Colonic mucosa (tissue), 4 donors: ENCODE measurements around the gene SMIM45.

ENCODE experiments used
- DNase-seq: peaks from one replicate; pipeline ENCODE4 v3.0.0-alpha.2; 2020
- H3K27ac ChIP-seq: fragments of 200-600 bp; one replicate; pipeline ENCODE4 v1.8.0; 2021
- H3K27me3 ChIP-seq: fragments of 200-600 bp; one replicate; pipeline ENCODE4 v1.8.0; 2021
- H3K36me3 ChIP-seq: fragments of 200-600 bp; one replicate; pipeline ENCODE4 v1.8.0; 2021
- H3K4me1 ChIP-seq: fragments of 200-600 bp; one replicate; pipeline ENCODE4 v1.8.0; 2021; ENCODE audit warnings: mild to moderate bottlenecking
- H3K4me3 ChIP-seq: fragments of 200-600 bp; one replicate; pipeline ENCODE4 v1.8.0; 2021
- H3K9ac ChIP-seq, 2 donors: one replicate each; pipeline ENCODE4 v1.7.0; 2013; ENCODE audit warnings: control low read depth in 2 of 2, low read depth in 2 of 2, low read length in 2 of 2
- H3K9me3 ChIP-seq: fragments of 200-600 bp; one replicate; pipeline ENCODE4 v1.8.0; 2021
- CTCF ChIP-seq: fragments of 200-600 bp; IDR thresholded peaks from one replicate; pipeline ENCODE4 v1.8.0; 2022; ENCODE audit warnings: antibody characterized with exemption, mild to moderate bottlenecking
- intact Hi-C: fragments of 100-400 bp; cut with DNase I; formaldehyde crosslinking; loops from one replicate; pipeline ENCODE4 v1.14.1; 2022
- donor health status: healthy.
- donor health status: DM: no; HTN: no; CAD: no.
- donor health status: DM: no; HTN: no; CAD: no.

The SMIM45 gene

GRCh38 chr22:41991111-41991510 is 39.2 kb downstream of the SMIM45 start:
- Histone ChIP-seq H3K4me1 (no peaks in the 10 kb centered on the region), H3K36me3 (no peaks in the 10 kb centered on the region), H3K9ac (no peak overlapping the region), H3K27me3 (no peaks in the 10 kb centered on the region), H3K4me3 (no peak overlapping the region), H3K27ac (no peak overlapping the region), H3K9me3 (no peaks in the 10 kb centered on the region)
- TF ChIP-seq CTCF: no peak
- intact Hi-C loops: no loop called here
- no peak for DNase-seq

GRCh38 chr22:41992496-41992895 is 40.5 kb downstream of the SMIM45 start:
- Histone ChIP-seq H3K36me3 (no peaks in the 10 kb centered on the region), H3K27ac (no peak overlapping the region), H3K9me3 (no peaks in the 10 kb centered on the region), H3K27me3 (no peaks in the 10 kb centered on the region), H3K9ac (no peak overlapping the region), H3K4me1 (no peaks in the 10 kb centered on the region), H3K4me3 (no peak overlapping the region)
- no peak for TF ChIP-seq CTCF
- intact Hi-C loops: no loop called here
- DNase-seq: no peak

GRCh38 chr22:41995211-41995610 is 43.3 kb downstream of the SMIM45 start:
- no peaks in the 10 kb centered on the region for H3K9me3 ChIP-seq
- TF ChIP-seq CTCF: no peak
- no peak for DNase-seq
- no peak overlapping the region for H3K4me3 ChIP-seq
- no peak overlapping the region for H3K9ac ChIP-seq
- intact Hi-C loops: no loop called here
- H3K36me3 ChIP-seq: no peaks in the 10 kb centered on the region
- H3K4me1 ChIP-seq: no peaks in the 10 kb centered on the region
- no peak overlapping the region for H3K27ac ChIP-seq
- H3K27me3 ChIP-seq: no peaks in the 10 kb centered on the region

GRCh38 chr22:41996826-41997225 is 44.9 kb downstream of the SMIM45 start:
- no peak for TF ChIP-seq CTCF
- H3K4me3 ChIP-seq: no peak overlapping the region
- H3K9me3 ChIP-seq: no peaks in the 10 kb centered on the region
- no peak overlapping the region for H3K9ac ChIP-seq
- H3K36me3 ChIP-seq: no peaks in the 10 kb centered on the region
- no peak overlapping the region for H3K27ac ChIP-seq
- no peak for DNase-seq
- intact Hi-C loops: no loop called here
- H3K27me3 ChIP-seq: no peaks in the 10 kb centered on the region
- H3K4me1 ChIP-seq: no peaks in the 10 kb centered on the region

- Histone ChIP-seq H3K9ac (peak within 1 kb of the TSS in 1 of 2 donors; percentile 61), H3K4me3 (peak within 1 kb of the TSS; percentile 47), H3K27ac (no peak within 1 kb of the TSS), H3K27me3 (no peaks in the 10 kb centered on the region), H3K9me3 (no peaks in the 10 kb centered on the region), H3K4me1 (no peaks in the 10 kb centered on the region), H3K36me3 (no peaks in the 10 kb centered on the region)
- intact Hi-C loops: no loop called here
- TF ChIP-seq CTCF: no peak
- DNase-seq: peak; percentile 91
Measured at GRCh38 chr22:41998361-41999261, 46.7 kb downstream of the SMIM45 start, which contains the start of gene WBP2NL. Gene WBP2NL, plus strand, starts transcription at chr22:41998788. Its CDS starts 31 bp downstream, at chr22:41998819.
